Neural progenitor cell (in vitro differentiated cells): ENCODE measurements around the gene TMEM250.

Source experiments
- CTCF ChIP-seq: fragments of 200-600 bp; sonication (generic); IDR thresholded peaks from 2 replicates; pipeline ENCODE4 v1.5.1; 2017; ENCODE audit warnings: antibody characterized with exemption, mild to moderate bottlenecking
- EZH2 ChIP-seq: fragments of 200-600 bp; sonication (generic); IDR thresholded peaks from 2 replicates; pipeline ENCODE4 v1.6.1; 2017; ENCODE audit warnings: antibody characterized with exemption, mild to moderate bottlenecking, moderate library complexity
- EZH2phosphoT487 ChIP-seq: fragments of 200-600 bp; sonication (generic); IDR thresholded peaks from 2 replicates; pipeline ENCODE4 v1.6.1; 2017; ENCODE audit warnings: antibody characterized with exemption

GRCh38 chr9:136117916-136118319 is 757 bp downstream of the TMEM250 start:
- TF ChIP-seq CTCF (no peak), EZH2phosphoT487 (no peak), EZH2 (no peak)
